GM19023 (cell line): Measurements from ENCODE around the gene ABCB11.
"Not testable (repeated sequence)": the region's sequence is repeated elsewhere in the genome, so short reads cannot be mapped to it uniquely, and the experiment has no call there.

Experiments used
- ATAC-seq: cut with Tn5 transposase; IDR thresholded peaks from one replicate; pipeline ENCODE4 v1.9.1; 2021; ENCODE audit warnings: mild to moderate bottlenecking, moderate library complexity; ENCODE audit not compliant: unreplicated experiment

The ABCB11 gene

GRCh38 chr2:168901003-168901402, 130.1 kb downstream of the ABCB11 start, which contains the start of gene G6PC2:
TSS of gene G6PC2 (plus strand) at chr2:168901291. CDS start at chr2:168901332, 41 bp downstream.
- no peak for ATAC-seq

- no peak for ATAC-seq
Observed at GRCh38 chr2:168897449-168897848, 133.7 kb downstream of the ABCB11 start.

- no peak for ATAC-seq
Observed at GRCh38 chr2:168896783-168897182, 134.3 kb downstream of the ABCB11 start.

GRCh38 chr2:168895771-168896170, 135.4 kb downstream of the ABCB11 start:
- no peak for ATAC-seq

- no peak for ATAC-seq
Observed at GRCh38 chr2:168894720-168895119, 136.4 kb downstream of the ABCB11 start.

GRCh38 chr2:168894101-168894500, 137.0 kb downstream of the ABCB11 start:
- no peak for ATAC-seq

- no peak for ATAC-seq
Observed at GRCh38 chr2:168892327-168892726, 138.8 kb downstream of the ABCB11 start.

GRCh38 chr2:168890006-168890782, 140.9 kb downstream of the ABCB11 start, which contains the start of gene SPC25:
TSS of gene SPC25 (minus strand) at chr2:168890430. CDS start at chr2:168889519, 911 bp downstream.
- ATAC-seq = peak; percentile 100

- ATAC-seq = no peak
Observed at GRCh38 chr2:168889635-168890005, 141.5 kb downstream of the ABCB11 start.

GRCh38 chr2:168884975-168885374, 146.1 kb downstream of the ABCB11 start:
- ATAC-seq = no peak

GRCh38 chr2:168882163-168882562, 149.0 kb downstream of the ABCB11 start:
- not testable (repeated sequence) for ATAC-seq

- ATAC-seq = no peak
Observed at GRCh38 chr2:168874368-168875054, 156.6 kb downstream of the ABCB11 start.

GRCh38 chr2:168870824-168871223, 160.3 kb downstream of the ABCB11 start:
- not testable (repeated sequence) for ATAC-seq
